KMS-11 (cell line): ENCODE measurements around the gene CNDP2.

Source experiments
- H2AFZ ChIP-seq: fragments of 200-600 bp; sonication (generic); 2 replicates; pipeline ENCODE4 v1.6.1; 2016; ENCODE audit warnings: antibody characterized with exemption, mixed run types, low read depth
- H3K27ac ChIP-seq: fragments of 200-600 bp; sonication (generic); 2 replicates; pipeline ENCODE4 v1.6.1; 2016; ENCODE audit warnings: mild to moderate bottlenecking, mixed run types
- H3K27me3 ChIP-seq: fragments of 200-600 bp; sonication (generic); 2 replicates; pipeline ENCODE4 v1.6.1; 2017; ENCODE audit warnings: mild to moderate bottlenecking, low read depth, mixed run types, moderate library complexity; ENCODE audit not compliant: insufficient read depth
- H3K36me3 ChIP-seq: fragments of 200-600 bp; sonication (generic); 2 replicates; pipeline ENCODE4 v1.6.1; 2017; ENCODE audit warnings: mild to moderate bottlenecking, mixed run types; ENCODE audit not compliant: insufficient read depth
- H3K4me1 ChIP-seq: fragments of 200-600 bp; sonication (generic); 2 replicates; pipeline ENCODE4 v1.6.1; 2016; ENCODE audit warnings: mild to moderate bottlenecking, low read depth, mixed run types; ENCODE audit not compliant: poor library complexity, severe bottlenecking
- H3K4me2 ChIP-seq: fragments of 200-600 bp; sonication (generic); 2 replicates; pipeline ENCODE4 v1.7.0; 2016; ENCODE audit warnings: mild to moderate bottlenecking, mixed run types
- H3K4me3 ChIP-seq: fragments of 200-600 bp; sonication (generic); IDR thresholded peaks from 2 replicates; pipeline ENCODE4 v1.6.1; 2017; ENCODE audit warnings: low read depth, low read length, mixed read lengths; ENCODE audit not compliant: insufficient read depth
- H3K79me2 ChIP-seq: fragments of 200-600 bp; sonication (generic); 2 replicates; pipeline ENCODE4 v1.6.1; 2016; ENCODE audit warnings: low read depth, mixed run types; ENCODE audit not compliant: insufficient read depth
- H3K9ac ChIP-seq: fragments of 200-600 bp; sonication (generic); 2 replicates; pipeline ENCODE4 v1.6.1; 2016; ENCODE audit warnings: mild to moderate bottlenecking, mixed run types
- H4K20me1 ChIP-seq: fragments of 200-600 bp; sonication (generic); 2 replicates; pipeline ENCODE4 v1.6.1; 2016; ENCODE audit warnings: mild to moderate bottlenecking, mixed run types; ENCODE audit not compliant: insufficient read depth
- TF ChIP-seq, protein P1 (sequence below): fragments of 200-600 bp; sonication (generic); conservative IDR thresholded peaks from 2 replicates; pipeline ENCODE4 v1.6.1; 2017; ENCODE audit warnings: low read depth, mild to moderate bottlenecking, antibody characterized with exemption, low read length, moderate library complexity, mixed read lengths

Gene CNDP2

DNA sequence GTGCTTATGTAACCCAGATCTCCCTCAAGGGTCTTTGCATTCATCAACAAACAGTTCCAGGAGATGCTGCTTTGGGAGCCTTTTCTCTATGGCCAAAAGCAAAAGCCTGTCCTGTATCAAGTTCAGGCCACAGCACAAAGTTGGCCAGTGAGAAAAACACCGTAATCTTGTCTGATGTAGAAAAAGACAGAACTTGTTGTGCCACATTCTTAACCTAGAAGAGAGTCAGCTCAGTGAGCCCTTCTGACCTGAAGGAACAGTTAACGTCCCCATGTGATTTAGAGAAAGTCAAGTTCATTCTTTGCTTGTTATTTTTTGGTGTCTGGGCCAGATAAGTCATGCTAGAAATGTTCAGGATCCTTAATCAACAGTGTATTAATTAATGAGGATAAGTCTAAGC lies 30.3 kb downstream of the CNDP2 start:
- Histone ChIP-seq H3K36me3 (no peaks in the 10 kb centered on the region), H3K27me3 (no peaks in the 10 kb centered on the region), H3K4me1 (peaks cover 95% of the 10 kb centered on the region), H3K4me2 (peak overlapping the region; percentile 92; the same call in 1 of the 2 replicates), H3K79me2 (no peaks in the 10 kb centered on the region), H2AFZ (no peak overlapping the region), H3K9ac (no peak overlapping the region), H4K20me1 (no peaks in the 10 kb centered on the region), H3K27ac (peak overlapping the region; percentile 87; the same call in 1 of the 2 replicates), H3K4me3 (no peak overlapping the region)
- TF ChIP-seq, protein P1, sequence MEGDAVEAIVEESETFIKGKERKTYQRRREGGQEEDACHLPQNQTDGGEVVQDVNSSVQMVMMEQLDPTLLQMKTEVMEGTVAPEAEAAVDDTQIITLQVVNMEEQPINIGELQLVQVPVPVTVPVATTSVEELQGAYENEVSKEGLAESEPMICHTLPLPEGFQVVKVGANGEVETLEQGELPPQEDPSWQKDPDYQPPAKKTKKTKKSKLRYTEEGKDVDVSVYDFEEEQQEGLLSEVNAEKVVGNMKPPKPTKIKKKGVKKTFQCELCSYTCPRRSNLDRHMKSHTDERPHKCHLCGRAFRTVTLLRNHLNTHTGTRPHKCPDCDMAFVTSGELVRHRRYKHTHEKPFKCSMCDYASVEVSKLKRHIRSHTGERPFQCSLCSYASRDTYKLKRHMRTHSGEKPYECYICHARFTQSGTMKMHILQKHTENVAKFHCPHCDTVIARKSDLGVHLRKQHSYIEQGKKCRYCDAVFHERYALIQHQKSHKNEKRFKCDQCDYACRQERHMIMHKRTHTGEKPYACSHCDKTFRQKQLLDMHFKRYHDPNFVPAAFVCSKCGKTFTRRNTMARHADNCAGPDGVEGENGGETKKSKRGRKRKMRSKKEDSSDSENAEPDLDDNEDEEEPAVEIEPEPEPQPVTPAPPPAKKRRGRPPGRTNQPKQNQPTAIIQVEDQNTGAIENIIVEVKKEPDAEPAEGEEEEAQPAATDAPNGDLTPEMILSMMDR, result no peak

DNA sequence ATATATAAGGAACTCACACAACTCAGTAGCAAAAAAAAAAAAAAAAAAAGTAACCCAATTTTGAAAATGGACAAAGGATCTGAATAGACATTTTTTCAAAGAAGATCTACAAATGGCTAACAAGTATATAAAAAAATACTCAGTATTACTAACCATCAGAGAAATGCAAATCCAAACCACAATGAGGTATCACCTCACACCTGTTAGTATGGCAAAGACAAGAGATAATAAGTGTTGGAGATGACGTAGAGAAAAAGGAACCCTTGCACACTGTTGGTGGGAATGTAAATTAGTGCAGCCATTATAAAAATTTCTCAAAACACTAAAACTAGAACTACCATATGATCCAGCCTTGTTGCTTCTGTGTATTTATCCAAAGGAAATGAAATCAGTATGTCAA lies 32.3 kb downstream of the CNDP2 start:
- no peaks in the 10 kb centered on the region for H3K36me3 ChIP-seq
- peak overlapping the region; percentile 38 for H2AFZ ChIP-seq
- H3K4me2 ChIP-seq, result peak overlapping the region; percentile 92
- H3K4me1 ChIP-seq, result peaks cover 100% of the 10 kb centered on the region
- H3K9ac ChIP-seq, result peak overlapping the region; percentile 46; the same call in 1 of the 2 replicates
- no peak overlapping the region for H3K4me3 ChIP-seq
- H3K79me2 ChIP-seq, result no peaks in the 10 kb centered on the region
- peak overlapping the region; percentile 87 for H3K27ac ChIP-seq
- H3K27me3 ChIP-seq, result no peaks in the 10 kb centered on the region
- TF ChIP-seq, protein P1, result no peak
- no peaks in the 10 kb centered on the region for H4K20me1 ChIP-seq

DNA sequence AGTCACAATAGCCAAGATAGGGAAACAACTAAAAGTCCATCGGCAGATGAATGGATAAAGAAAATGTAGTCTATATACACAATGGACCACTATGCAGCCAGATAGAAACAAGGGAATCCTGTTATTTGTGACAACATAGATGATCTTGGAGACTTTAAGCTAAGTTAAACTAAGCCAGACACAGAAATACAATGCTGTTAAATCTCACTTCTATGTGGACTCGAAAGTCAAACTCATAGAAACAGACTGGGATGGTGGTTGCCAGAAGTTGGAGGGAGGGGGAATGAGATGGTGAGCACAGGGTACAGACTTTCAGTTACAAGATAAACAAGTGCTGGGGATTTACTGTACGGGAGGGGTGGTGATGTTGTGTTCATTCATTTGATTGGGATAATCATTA lies 32.8 kb downstream of the CNDP2 start:
- H3K79me2 ChIP-seq, result no peaks in the 10 kb centered on the region
- H3K4me2 ChIP-seq, result peak overlapping the region; percentile 92
- peak overlapping the region; percentile 38 for H2AFZ ChIP-seq
- no peaks in the 10 kb centered on the region for H4K20me1 ChIP-seq
- H3K27ac ChIP-seq, result peak overlapping the region; percentile 87
- H3K27me3 ChIP-seq, result no peaks in the 10 kb centered on the region
- peak overlapping the region; percentile 46; the same call in 1 of the 2 replicates for H3K9ac ChIP-seq
- TF ChIP-seq, protein P1, result no peak
- no peak overlapping the region for H3K4me3 ChIP-seq
- H3K36me3 ChIP-seq, result no peaks in the 10 kb centered on the region
- H3K4me1 ChIP-seq, result peaks cover 100% of the 10 kb centered on the region

DNA sequence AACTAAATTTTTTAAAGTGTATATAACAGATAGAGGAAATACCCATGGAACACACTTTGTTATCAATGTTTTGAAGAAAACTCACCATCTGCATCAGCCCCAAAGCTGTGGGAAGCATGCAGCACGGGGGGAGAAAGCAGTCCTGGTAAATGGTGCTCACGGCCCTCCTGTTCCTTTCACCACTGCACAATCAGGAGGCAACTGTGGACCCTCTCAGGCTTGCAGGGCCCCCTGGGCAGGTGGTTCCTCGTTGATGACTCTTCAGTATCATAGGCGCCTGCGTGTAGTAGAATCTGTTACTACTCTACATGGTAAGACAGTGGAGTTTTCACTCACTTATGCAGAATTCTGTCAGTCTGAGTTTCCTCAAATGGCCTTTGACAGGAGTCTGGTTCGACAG lies 33.2 kb downstream of the CNDP2 start:
- Histone ChIP-seq H3K4me3 (no peak overlapping the region), H3K9ac (peak overlapping the region; percentile 46), H3K4me2 (peak overlapping the region; percentile 92), H3K4me1 (peaks cover 100% of the 10 kb centered on the region), H4K20me1 (no peaks in the 10 kb centered on the region), H3K36me3 (no peaks in the 10 kb centered on the region), H3K79me2 (no peaks in the 10 kb centered on the region), H2AFZ (peak overlapping the region; percentile 38), H3K27me3 (no peaks in the 10 kb centered on the region), H3K27ac (peak overlapping the region; percentile 87)
- TF ChIP-seq, protein P1, result no peak
